ENCODE data around the gene KIF18A.
"Not testable (repeated sequence)": the region's sequence is repeated elsewhere in the genome, so short reads cannot be mapped to it uniquely, and the experiment has no call there.

Gene KIF18A

DNA sequence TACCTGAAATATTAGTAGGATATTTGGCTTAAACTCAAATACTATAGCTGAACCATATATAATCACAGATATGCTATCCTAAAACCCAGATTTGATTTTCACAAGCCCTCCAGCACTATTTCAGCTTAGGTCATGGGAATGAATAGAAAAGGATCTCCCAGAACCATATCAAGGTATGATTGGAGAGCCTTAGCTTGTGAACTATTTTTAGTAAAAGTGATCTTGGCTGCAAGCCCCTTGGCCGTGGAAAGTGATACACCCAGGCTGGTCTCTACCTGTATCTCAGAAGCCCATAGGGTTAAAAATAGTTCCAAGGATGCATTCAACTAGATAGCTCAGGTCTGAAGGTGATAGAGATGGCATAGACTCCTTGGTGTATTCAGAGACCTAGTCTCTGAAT lies 9.7 kb downstream of the KIF18A start:
- DNase-seq (no peak), ATAC-seq (replicated peaks) (no peak)
- H3K27me3 Mint-ChIP-seq = no peaks in the 10 kb centered on the region
- no peak overlapping the region for H3K27ac Mint-ChIP-seq
- peaks cover 0 to 7% of the 10 kb centered on the region in 2 donors for H3K36me3 Mint-ChIP-seq
- peaks cover 0 to 5% of the 10 kb centered on the region in 2 donors for H3K4me1 Mint-ChIP-seq
- no peak overlapping the region for H3K4me3 Mint-ChIP-seq
- no peaks in the 10 kb centered on the region for H3K9me3 Mint-ChIP-seq

GRCh38 chr11:28092786-28093185 lies 15.2 kb downstream of the KIF18A start:
- DNase-seq (no peak), ATAC-seq (replicated peaks) (no peak)
- no peaks in the 10 kb centered on the region for H3K9me3 Mint-ChIP-seq
- peaks cover 0 to 7% of the 10 kb centered on the region in 2 donors for H3K36me3 Mint-ChIP-seq
- no peak overlapping the region for H3K4me3 Mint-ChIP-seq
- no peak overlapping the region for H3K27ac Mint-ChIP-seq
- no peaks in the 10 kb centered on the region for H3K27me3 Mint-ChIP-seq
- H3K4me1 Mint-ChIP-seq = no peaks in the 10 kb centered on the region

DNA sequence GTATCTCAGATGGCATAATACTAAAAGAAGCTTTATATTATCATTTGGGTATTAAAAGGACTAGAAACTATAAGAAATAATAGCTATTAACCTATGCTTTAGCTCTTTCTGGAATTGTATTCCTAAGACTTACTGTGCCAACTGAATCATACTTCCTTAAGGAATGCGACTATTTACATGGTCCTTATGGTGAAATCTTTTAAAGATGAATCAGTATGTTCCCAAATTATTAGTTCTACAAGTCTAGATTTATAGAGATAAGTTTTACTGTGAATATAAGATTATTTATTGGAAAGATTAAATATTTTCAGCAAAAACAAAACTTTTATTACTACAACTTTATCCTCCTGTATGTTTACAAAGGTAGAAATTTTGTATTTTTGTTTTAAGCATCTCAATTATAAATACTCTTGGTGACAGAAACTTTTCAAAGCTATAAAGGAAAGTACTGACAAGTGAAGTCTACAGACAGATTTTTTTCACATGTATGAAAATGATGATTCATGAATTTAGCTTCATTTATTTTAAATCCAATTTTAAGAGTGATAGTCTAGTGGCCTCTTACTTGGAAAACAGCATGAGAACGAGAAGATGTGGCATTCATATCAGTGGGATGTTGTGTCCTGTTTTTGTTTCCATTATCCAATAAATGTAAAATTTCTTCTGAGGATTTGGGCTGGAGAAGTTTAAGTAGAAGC lies 17.8 kb downstream of the KIF18A start:
- no peak for DNase-seq

DNA sequence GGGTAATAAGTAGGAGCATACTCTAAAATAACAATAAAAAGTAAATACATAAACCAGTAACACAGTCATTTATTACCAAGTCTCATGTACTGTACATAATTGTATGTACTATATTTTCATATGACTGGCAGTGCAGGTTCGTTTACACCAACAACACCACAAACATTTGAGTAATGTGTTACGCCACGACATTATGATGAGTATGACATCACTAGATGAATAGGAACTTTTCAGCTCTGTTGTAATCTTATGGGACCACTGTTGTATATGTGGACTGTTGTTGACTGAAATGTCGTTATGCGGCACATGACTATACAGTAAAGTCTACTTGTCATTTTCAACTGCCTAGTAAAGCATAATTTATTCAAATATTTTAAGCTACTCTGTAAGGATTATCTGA lies 18.6 kb downstream of the KIF18A start:
- Mint-ChIP-seq H3K9me3 (no peaks in the 10 kb centered on the region), H3K27ac (no peak overlapping the region), H3K36me3 (peaks cover 7 to 10% of the 10 kb centered on the region in 2 donors), H3K4me1 (no peaks in the 10 kb centered on the region), H3K4me3 (no peak overlapping the region), H3K27me3 (no peaks in the 10 kb centered on the region)
- ATAC-seq (replicated peaks) (no peak), DNase-seq (no peak)

More for the DNA sequence above, 17.8 kb downstream of the KIF18A start:
- H3K4me3 Mint-ChIP-seq = no peak overlapping the region
- H3K27me3 Mint-ChIP-seq = no peaks in the 10 kb centered on the region
- no peak for ATAC-seq (replicated peaks)
- no peak overlapping the region for H3K27ac Mint-ChIP-seq
- no peaks in the 10 kb centered on the region for H3K4me1 Mint-ChIP-seq
- H3K9me3 Mint-ChIP-seq = no peaks in the 10 kb centered on the region
- H3K36me3 Mint-ChIP-seq = peaks cover 7 to 11% of the 10 kb centered on the region in 2 donors

- DNase-seq; H3K4me1 Mint-ChIP-seq; H3K27me3 Mint-ChIP-seq; H3K4me3 Mint-ChIP-seq; H3K27ac Mint-ChIP-seq; H3K9me3 Mint-ChIP-seq; ATAC-seq (replicated peaks): not testable (repeated sequence)
- H3K36me3 Mint-ChIP-seq = peaks cover 7 to 10% of the 10 kb centered on the region in 2 donors
These were observed 20.3 kb downstream of the KIF18A start for GRCh38 chr11:28087693-28088092.

DNA sequence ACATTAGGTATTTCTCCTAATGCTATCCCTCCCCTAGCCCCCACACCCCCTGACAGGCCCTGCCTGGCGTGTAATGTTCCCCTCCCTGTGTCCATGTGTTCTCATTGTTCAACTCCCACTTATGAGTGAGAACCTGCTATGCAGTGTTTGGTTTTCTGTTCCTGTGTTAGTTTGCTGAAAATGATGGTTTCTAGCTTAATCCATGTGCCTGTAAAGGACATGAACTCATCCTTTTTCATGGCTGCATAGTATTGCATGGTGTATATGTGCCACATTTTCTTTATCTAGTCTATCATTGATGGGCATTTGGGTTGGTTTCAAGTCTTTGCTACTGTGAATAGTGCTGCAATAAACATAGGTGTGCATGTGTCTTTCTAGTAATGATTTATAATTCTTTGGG lies 20.8 kb downstream of the KIF18A start:
- not testable (repeated sequence) for DNase-seq; H3K9me3 Mint-ChIP-seq; H3K4me1 Mint-ChIP-seq; H3K27ac Mint-ChIP-seq; H3K27me3 Mint-ChIP-seq; ATAC-seq (replicated peaks); H3K4me3 Mint-ChIP-seq
- H3K36me3 Mint-ChIP-seq = peaks cover 7 to 10% of the 10 kb centered on the region in 2 donors

GRCh38 chr11:28086569-28086968 lies 21.4 kb downstream of the KIF18A start:
- ATAC-seq (replicated peaks) (no peak), DNase-seq (no peak)
- H3K4me1 Mint-ChIP-seq = no peaks in the 10 kb centered on the region
- H3K27me3 Mint-ChIP-seq = no peaks in the 10 kb centered on the region
- H3K36me3 Mint-ChIP-seq = peaks cover 7 to 10% of the 10 kb centered on the region in 2 donors
- H3K9me3 Mint-ChIP-seq = no peaks in the 10 kb centered on the region
- H3K27ac Mint-ChIP-seq = no peak overlapping the region
- H3K4me3 Mint-ChIP-seq = no peak overlapping the region

- DNase-seq = no peak
- Mint-ChIP-seq H3K27ac (no peak overlapping the region), H3K27me3 (no peaks in the 10 kb centered on the region), H3K36me3 (peaks cover 7 to 10% of the 10 kb centered on the region in 2 donors), H3K4me1 (no peaks in the 10 kb centered on the region), H3K4me3 (no peak overlapping the region), H3K9me3 (no peaks in the 10 kb centered on the region)
- ATAC-seq (replicated peaks) = no peak
These were observed 24.8 kb downstream of the KIF18A start for GRCh38 chr11:28083118-28083517.

GRCh38 chr11:28077521-28077920 lies 30.4 kb downstream of the KIF18A start:
- DNase-seq (no peak), ATAC-seq (replicated peaks) (no peak)
- no peaks in the 10 kb centered on the region for H3K4me1 Mint-ChIP-seq
- peaks cover 2 to 4% of the 10 kb centered on the region in 2 donors for H3K36me3 Mint-ChIP-seq
- no peak overlapping the region for H3K27ac Mint-ChIP-seq
- no peaks in the 10 kb centered on the region for H3K27me3 Mint-ChIP-seq
- H3K9me3 Mint-ChIP-seq = no peaks in the 10 kb centered on the region
- H3K4me3 Mint-ChIP-seq = no peak overlapping the region

DNA sequence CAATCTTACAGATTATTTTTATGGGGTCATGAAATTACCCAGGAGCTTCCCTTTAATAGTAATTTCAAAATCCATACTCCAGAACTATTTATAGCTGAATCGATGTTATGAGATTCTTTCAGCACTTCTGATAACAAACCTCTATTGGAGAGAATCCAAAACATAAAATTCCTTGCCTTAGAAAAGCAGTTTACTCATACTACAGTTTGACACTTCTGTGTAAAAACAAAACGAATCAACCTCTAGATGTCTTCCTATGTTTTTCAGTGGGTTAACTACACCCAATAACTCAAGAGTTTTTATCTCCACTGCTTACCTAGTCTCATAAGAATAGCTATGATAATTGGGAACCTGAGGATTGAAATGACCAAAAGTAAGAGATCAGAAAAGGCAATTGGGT lies 35.6 kb downstream of the KIF18A start:
- no peaks in the 10 kb centered on the region for H3K4me1 Mint-ChIP-seq
- H3K27ac Mint-ChIP-seq = no peak overlapping the region
- no peak for ATAC-seq (replicated peaks)
- peaks cover 2 to 4% of the 10 kb centered on the region in 2 donors for H3K36me3 Mint-ChIP-seq
- no peaks in the 10 kb centered on the region for H3K9me3 Mint-ChIP-seq
- H3K4me3 Mint-ChIP-seq = no peak overlapping the region
- H3K27me3 Mint-ChIP-seq = no peaks in the 10 kb centered on the region
- DNase-seq = no peak

DNA sequence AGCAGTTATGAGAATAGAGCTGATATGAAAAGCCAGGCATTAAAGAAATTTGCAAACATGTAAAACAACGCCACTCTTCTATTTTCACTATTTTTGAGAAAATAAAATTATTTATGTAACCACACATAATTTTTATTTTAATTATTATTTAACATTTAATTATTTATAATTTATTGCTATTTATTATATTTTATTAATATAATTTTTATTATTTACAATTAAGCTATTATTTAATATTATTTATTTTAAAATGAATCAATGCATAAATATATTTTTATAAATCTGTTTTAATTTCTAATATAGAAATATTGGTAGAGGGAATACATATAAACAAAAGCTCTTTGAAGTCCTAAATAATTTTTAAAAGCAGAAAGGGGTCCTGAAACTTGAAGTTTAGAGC lies 36.7 kb downstream of the KIF18A start:
- DNase-seq (no peak), ATAC-seq (replicated peaks) (no peak)
- H3K27me3 Mint-ChIP-seq = no peaks in the 10 kb centered on the region
- no peaks in the 10 kb centered on the region for H3K9me3 Mint-ChIP-seq
- H3K27ac Mint-ChIP-seq = no peak overlapping the region
- H3K36me3 Mint-ChIP-seq = peaks cover 1 to 4% of the 10 kb centered on the region in 2 donors
- H3K4me1 Mint-ChIP-seq = no peaks in the 10 kb centered on the region
- H3K4me3 Mint-ChIP-seq = no peak overlapping the region

- Mint-ChIP-seq H3K4me3 (no peak overlapping the region), H3K27ac (no peak overlapping the region), H3K9me3 (no peaks in the 10 kb centered on the region), H3K36me3 (peaks cover 6 to 12% of the 10 kb centered on the region in 2 donors), H3K4me1 (no peaks in the 10 kb centered on the region), H3K27me3 (no peaks in the 10 kb centered on the region)
- DNase-seq (no peak), ATAC-seq (replicated peaks) (no peak)
These were observed 49.6 kb downstream of the KIF18A start for GRCh38 chr11:28058333-28058732.

DNA sequence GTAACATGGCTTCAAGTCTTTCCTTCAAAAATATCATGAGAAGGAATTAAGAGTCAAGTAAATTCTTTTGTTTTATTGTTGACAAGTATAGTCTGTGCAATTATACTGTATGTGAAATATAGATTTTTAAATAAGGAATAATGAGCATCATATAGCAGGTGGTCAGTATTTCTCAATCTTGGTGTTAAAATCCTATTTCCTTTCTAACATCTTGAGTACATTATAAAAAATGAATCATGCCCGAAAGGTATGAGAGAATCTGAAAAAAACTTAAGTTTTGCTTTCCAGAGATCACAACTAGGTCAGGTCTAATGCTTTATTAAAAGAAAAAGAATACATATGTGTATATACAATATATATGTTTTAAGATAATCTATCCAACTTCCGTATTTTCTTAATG lies 53.1 kb downstream of the KIF18A start:
- peaks cover 6 to 12% of the 10 kb centered on the region in 2 donors for H3K36me3 Mint-ChIP-seq
- ATAC-seq (replicated peaks) (no peak), DNase-seq (no peak)
- no peaks in the 10 kb centered on the region for H3K4me1 Mint-ChIP-seq
- H3K27me3 Mint-ChIP-seq = no peaks in the 10 kb centered on the region
- H3K27ac Mint-ChIP-seq = no peak overlapping the region
- H3K9me3 Mint-ChIP-seq = no peaks in the 10 kb centered on the region
- H3K4me3 Mint-ChIP-seq = no peak overlapping the region

GRCh38 chr11:28049338-28050216 lies 58.4 kb downstream of the KIF18A start:
- no peak overlapping the region for H3K4me3 Mint-ChIP-seq
- no peaks in the 10 kb centered on the region for H3K27me3 Mint-ChIP-seq
- no peak overlapping the region for H3K27ac Mint-ChIP-seq
- DNase-seq (no peak), ATAC-seq (replicated peaks) (no peak)
- no peaks in the 10 kb centered on the region for H3K4me1 Mint-ChIP-seq
- H3K9me3 Mint-ChIP-seq = no peaks in the 10 kb centered on the region
- H3K36me3 Mint-ChIP-seq = no peaks in the 10 kb centered on the region

DNA sequence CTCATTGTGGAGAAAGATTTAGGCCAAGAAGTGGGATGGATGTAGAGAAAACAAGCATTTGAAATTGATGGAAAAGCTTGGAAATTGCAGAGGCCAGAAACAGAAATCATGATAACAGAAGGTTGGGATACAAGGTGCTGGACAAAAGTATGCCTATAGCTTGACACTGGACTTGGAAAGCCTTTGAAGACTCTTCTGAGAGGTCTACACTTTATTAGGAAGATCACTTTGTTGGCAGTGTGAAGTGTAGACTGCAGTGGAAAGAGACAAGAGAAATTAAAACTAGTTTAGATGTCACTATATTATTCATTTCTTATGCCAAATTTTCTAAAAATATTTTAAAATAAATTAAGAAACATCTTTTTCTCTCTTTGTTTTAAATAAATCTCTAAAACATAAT lies 59.1 kb downstream of the KIF18A start:
- DNase-seq (no peak), ATAC-seq (replicated peaks) (no peak)
- Mint-ChIP-seq H3K9me3 (no peaks in the 10 kb centered on the region), H3K27me3 (no peaks in the 10 kb centered on the region), H3K36me3 (no peaks in the 10 kb centered on the region), H3K4me1 (no peaks in the 10 kb centered on the region), H3K4me3 (no peak overlapping the region), H3K27ac (no peak overlapping the region)

Measured in stimulated activated naive B cell treated with anti-CD40 and anti-IgM and Interleukin-4, amounts not matched to agents 10 μg/mL and 1 μg/mL and 100 μg/mL, for 72 hours (primary cell).